Endothelial cell of umbilical vein (primary cell): ENCODE results near the gene DNAH6. TPM values are rescaled to one million over a fixed set of nuclear protein-coding genes. Genes with fewer than 3 reads are reported as not detected.

ENCODE experiments used
- BruUV-seq: library from RNA; stranded (reverse); fragments of 400-500 nt; replicated peaks from 2 replicates; lab custom pipeline; 2021; lab: Mats Ljungman, UMichigan
- CTCF ChIA-PET: fragments of 300-600, 350-600 bp; sonication (Branson Sonifier 250); formaldehyde crosslinking; loops from one replicate; lab custom pipeline; 2021; ENCODE audit warnings: antibody characterized with exemption, inconsistent platforms; lab: Charles Lee
- POLR2A ChIA-PET: fragments of 300-600, 350-600 bp; sonication (Branson Sonifier 250); formaldehyde crosslinking; loops from one replicate; lab custom pipeline; 2021; ENCODE audit warnings: antibody characterized with exemption, inconsistent platforms; lab: Charles Lee
- DNase-seq: peaks from one replicate; pipeline ENCODE4 v3.0.0-alpha.2; 2011; ENCODE audit warnings: low read depth, low spot score
- FAIRE-seq: peaks from 2 replicates; lab custom pipeline; 2011; peaks lifted over from hg19 to GRCh38; lab: Jason Lieb, UNC
- H2AFZ ChIP-seq: 2 replicates; pipeline ENCODE4 v1.6.0; 2012; ENCODE audit warnings: low read depth, low read length, control low read depth, inconsistent platforms
- H3K27ac ChIP-seq: 2 replicates; pipeline ENCODE4 v1.5.1; 2011; ENCODE audit warnings: low read depth, mild to moderate bottlenecking, control low read depth, low read length, moderate library complexity; ENCODE audit not compliant: insufficient read depth
- H3K27me3 ChIP-seq, 2 experiments: 2 replicates each; pipeline versions ENCODE4 v1.6.0 to v1.6.1; 2011; ENCODE audit warnings: low read length in 2 of 2, mixed read lengths in 1 of 2; ENCODE audit not compliant: control insufficient read depth in 2 of 2, insufficient read depth in 2 of 2
- H3K36me3 ChIP-seq, 2 experiments: 2 replicates in 1 of 2; 3 replicates in 1 of 2; pipeline ENCODE4 v1.5.1; 2011; ENCODE audit warnings: low read length in 2 of 2, mild to moderate bottlenecking in 1 of 2, moderate library complexity in 1 of 2; ENCODE audit not compliant: control insufficient read depth in 2 of 2, insufficient read depth in 2 of 2; ENCODE audit errors: extremely low read depth in 1 of 2
- H3K4me1 ChIP-seq: 3 replicates; pipeline ENCODE4 v1.5.1; 2011; ENCODE audit warnings: mild to moderate bottlenecking, low read length; ENCODE audit not compliant: control insufficient read depth, insufficient read depth; ENCODE audit errors: extremely low read depth
- H3K4me2 ChIP-seq: 2 replicates; pipeline ENCODE4 v1.6.1; 2011; ENCODE audit warnings: low read length, control low read depth, mixed read lengths; ENCODE audit not compliant: insufficient read depth
- H3K4me3 ChIP-seq, 3 experiments: fragments of 200-600 bp in 1 of 3; sonication (generic), shearing (Covaris generic) in 1 of 3; replicated peaks in 1 of 3; 2 replicates each; pipeline ENCODE4 v1.5.1; 2011 to 2016; ENCODE audit warnings: control low read depth in 3 of 3, low read length in 3 of 3, mild to moderate bottlenecking in 2 of 3, inconsistent platforms in 1 of 3, low read depth in 1 of 3, moderate library complexity in 1 of 3; ENCODE audit not compliant: insufficient read depth in 1 of 3
- H3K79me2 ChIP-seq: 2 replicates; pipeline ENCODE4 v1.6.0; 2012; ENCODE audit warnings: low read length, inconsistent platforms; ENCODE audit not compliant: control insufficient read depth, insufficient read depth
- H3K9ac ChIP-seq: replicated peaks from 2 replicates; pipeline ENCODE3; 2011; ENCODE audit warnings: low read length, control low read depth; ENCODE audit not compliant: insufficient read depth; ENCODE audit errors: extremely low read depth
- H3K9me1 ChIP-seq: replicated peaks from 3 replicates; pipeline ENCODE4 v1.6.0; 2011; ENCODE audit warnings: mild to moderate bottlenecking, low read length; ENCODE audit not compliant: control insufficient read depth, insufficient read depth; ENCODE audit errors: extremely low read depth
- H3K9me3 ChIP-seq: replicated peaks from 2 replicates; pipeline ENCODE4 v1.5.1; 2012; ENCODE audit warnings: low read length, inconsistent platforms; ENCODE audit not compliant: control insufficient read depth, insufficient read depth
- H4K20me1 ChIP-seq: replicated peaks from 2 replicates; pipeline ENCODE3; 2011; ENCODE audit warnings: mild to moderate bottlenecking, low read length; ENCODE audit not compliant: control insufficient read depth, insufficient read depth; ENCODE audit errors: extremely low read depth
- CTCF ChIP-seq, 2 donors: IDR thresholded peaks; 1 replicate in 1 of 2; 2 replicates in 1 of 2; pipeline ENCODE4 v1.5.1; 2011; ENCODE audit warnings: low read length in 2 of 2, mild to moderate bottlenecking in 2 of 2, moderate library complexity in 2 of 2, control low read depth in 1 of 2, inconsistent platforms in 1 of 2, low read depth in 1 of 2; ENCODE audit not compliant: insufficient read depth in 1 of 2; ENCODE audit errors: extremely low read depth in 1 of 2
- EZH2 ChIP-seq: IDR thresholded peaks from 2 replicates; pipeline ENCODE4 v1.6.1; 2012; ENCODE audit warnings: borderline replicate concordance, low read depth, mild to moderate bottlenecking, moderate library complexity, low read length, inconsistent platforms; ENCODE audit not compliant: severe bottlenecking
- FOS ChIP-seq: IDR thresholded peaks from 2 replicates; pipeline ENCODE4 v1.6.1; 2011; ENCODE audit warnings: mild to moderate bottlenecking, low read length, moderate library complexity, borderline replicate concordance; ENCODE audit not compliant: insufficient read depth
- GATA2 ChIP-seq: IDR thresholded peaks from 2 replicates; pipeline ENCODE4 v1.7.0; 2011; ENCODE audit warnings: low read depth, mild to moderate bottlenecking, moderate library complexity, mixed read lengths, low read length; ENCODE audit not compliant: insufficient read length, insufficient read depth
- JUN ChIP-seq: IDR thresholded peaks from 2 replicates; pipeline ENCODE4 v1.6.1; 2011; ENCODE audit warnings: borderline replicate concordance, low read depth; ENCODE audit not compliant: insufficient read length, insufficient read depth
- MAX ChIP-seq: IDR thresholded peaks from 2 replicates; pipeline ENCODE4 v1.6.1; 2011; ENCODE audit not compliant: insufficient read depth, insufficient read length
- MYC ChIP-seq: IDR thresholded peaks from one replicate; pipeline ENCODE4 v1.6.1; 2011; ENCODE audit warnings: mild to moderate bottlenecking, low read depth, low read length
- POLR2A ChIP-seq: IDR thresholded peaks from 2 replicates; pipeline ENCODE4 v1.6.1; 2012; ENCODE audit warnings: low read depth, mild to moderate bottlenecking, control low read depth, low read length
- POLR2AphosphoS5 ChIP-seq: IDR thresholded peaks from 2 replicates; pipeline ENCODE4 v1.6.1; 2012; ENCODE audit warnings: low read depth, mild to moderate bottlenecking, control low read depth, low read length, moderate library complexity; ENCODE audit not compliant: insufficient read depth
- dilution Hi-C: fragments of 300-500 bp; cut with MboI; formaldehyde crosslinking; loops from one replicate; pipeline ENCODE4 v1.15.0; 2019; ENCODE audit warnings: low sequenced_read_pairs; ENCODE audit not compliant: extremely low pct_ligation_motif_present
- intact Hi-C: fragments of 100-400 bp; cut with micrococcal nuclease; formaldehyde crosslinking; loops from one replicate; pipeline ENCODE4 v1.10.0; 2022
- polyA plus RNA-seq, 4 experiments: library from polyadenylated mRNA; depleted of rRNA in 3 of 4; stranded (reverse) in 3 of 4; unstranded in 1 of 4; fragments of >200 nt; gene quantifications; 2 replicates each; pipeline versions ENCODE4 v1.2.1 to v1.2.3, GENCODE V29; 2011 to 2012; ENCODE audit warnings: missing spikeins in 1 of 4
- total RNA-seq: library from RNA; stranded (reverse); gene quantifications from 2 replicates; pipeline ENCODE4 v1.2.3, GENCODE V29; 2021

Gene DNAH6
- total and polyA plus RNA-seq, 2 donors (not counting 3 experiments of a cell fraction or from before 2014, with no cell fraction given), result 0.24 TPM; not detected in 1

- ChIA-PET POLR2A (no interaction called here), CTCF (no interaction called here)
- dilution Hi-C loops (no loop called here), intact Hi-C loops (no loop called here)
- no peak overlapping the region for H3K4me2 ChIP-seq
- H3K36me3 ChIP-seq, result no peaks in the 10 kb centered on the region
- H3K27ac ChIP-seq, result no peak overlapping the region
- H4K20me1 ChIP-seq, result no peaks in the 10 kb centered on the region
- peaks cover 3 to 4% of the 10 kb centered on the region in 2 experiments for H3K27me3 ChIP-seq
- FAIRE-seq (no peak), DNase-seq (no peak)
- no peak overlapping the region for H2AFZ ChIP-seq
- H3K4me3 ChIP-seq, result no peak overlapping the region
- BruUV-seq, result no TSS peak
- no peak overlapping the region for H3K9ac ChIP-seq
- H3K9me3 ChIP-seq, result no peaks in the 10 kb centered on the region
- H3K4me1 ChIP-seq, result no peaks in the 10 kb centered on the region
- TF ChIP-seq POLR2A, result no peak
- TF ChIP-seq POLR2AphosphoS5, result no peak
- no peak for TF ChIP-seq EZH2
- TF ChIP-seq GATA2, result no peak
- TF ChIP-seq FOS, result no peak
- TF ChIP-seq MYC, result no peak
- no peaks in the 10 kb centered on the region for H3K9me1 ChIP-seq
- no peaks in the 10 kb centered on the region for H3K79me2 ChIP-seq
Measured at GRCh38 chr2:84649058-84649457, 132.8 kb downstream of the DNAH6 start.

GRCh38 chr2:84649487-84650142, 133.3 kb downstream of the DNAH6 start:
- Histone ChIP-seq H3K27me3 (peaks cover 4 to 7% of the 10 kb centered on the region in 2 experiments), H4K20me1 (no peaks in the 10 kb centered on the region), H3K27ac (no peak overlapping the region), H3K4me3 (no peak overlapping the region), H2AFZ (no peak overlapping the region), H3K4me2 (no peak overlapping the region), H3K9me3 (no peaks in the 10 kb centered on the region), H3K9me1 (no peaks in the 10 kb centered on the region), H3K79me2 (no peaks in the 10 kb centered on the region), H3K36me3 (no peaks in the 10 kb centered on the region), H3K9ac (no peak overlapping the region), H3K4me1 (no peaks in the 10 kb centered on the region)
- dilution Hi-C loops, result no loop called here
- BruUV-seq, result no TSS peak
- ChIA-PET CTCF (no interaction called here), POLR2A (no interaction called here)
- FAIRE-seq, result no peak
- TF ChIP-seq POLR2A, result no peak
- TF ChIP-seq EZH2, result no peak
- no peak for TF ChIP-seq MYC
- no peak for TF ChIP-seq CTCF (IDR thresholded peaks at IDR 0.05; ENCODE audit: extremely low read depth in 1 of 2, insufficient read depth in 1 of 2, low read depth in 1 of 2, low read length in 2 of 2)
- no peak for TF ChIP-seq FOS
- no peak for TF ChIP-seq GATA2
- no peak for TF ChIP-seq JUN
- no peak for TF ChIP-seq MAX
- no peak for TF ChIP-seq POLR2AphosphoS5
- intact Hi-C loops, result no loop called here
- DNase-seq, result no peak
